Measurements from ENCODE around the gene COPE.

Gene COPE

GRCh38 chr19:18948075-18948975, 29.1 kb upstream of the COPE start:
- DNase-seq (ENCODE audit: insufficient read length, low spot score) (no peak), FAIRE-seq (no peak)
- no peak for TF ChIP-seq POLR2A (IDR thresholded peaks at IDR 0.05; ENCODE audit: low read depth, low read length)

GRCh38 chr19:18946918-18947317, 27.7 kb upstream of the COPE start:
- DNase-seq (ENCODE audit: insufficient read length, low spot score) (no peak), FAIRE-seq (no peak)
- TF ChIP-seq POLR2A (IDR thresholded peaks at IDR 0.05; ENCODE audit: low read depth, low read length): no peak

GRCh38 chr19:18946335-18946734, 27.1 kb upstream of the COPE start:
- no peak for TF ChIP-seq POLR2A (IDR thresholded peaks at IDR 0.05; ENCODE audit: low read depth, low read length)
- FAIRE-seq: no peak

DNA sequence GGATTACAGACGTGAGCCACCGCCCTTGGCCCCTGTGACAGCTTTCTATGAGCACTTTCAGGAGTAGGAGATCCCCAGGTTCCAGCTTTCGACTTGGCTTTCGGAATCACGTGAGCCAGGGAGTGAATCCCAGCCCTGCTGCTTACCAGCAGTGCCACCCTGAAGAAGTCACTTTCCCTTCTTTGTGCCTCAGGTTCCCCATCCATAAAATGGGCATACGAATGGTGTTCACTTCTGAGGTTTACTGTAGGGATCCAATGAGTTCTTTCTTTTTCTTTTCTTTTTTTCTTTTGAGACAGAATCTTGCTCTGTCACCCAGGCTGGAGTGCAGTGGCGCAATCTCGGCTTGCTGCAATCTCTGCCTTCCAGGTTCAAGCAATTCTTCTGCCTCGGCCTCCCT, 26.1 kb upstream of the COPE start:
- DNase-seq (ENCODE audit: insufficient read length, low spot score) (no peak), FAIRE-seq (no peak)
- TF ChIP-seq POLR2A (IDR thresholded peaks at IDR 0.05; ENCODE audit: low read depth, low read length): no peak

More at GRCh38 chr19:18946335-18946734, 27.1 kb upstream of the COPE start:
- no peak for DNase-seq (ENCODE audit: insufficient read length, low spot score)

DNA sequence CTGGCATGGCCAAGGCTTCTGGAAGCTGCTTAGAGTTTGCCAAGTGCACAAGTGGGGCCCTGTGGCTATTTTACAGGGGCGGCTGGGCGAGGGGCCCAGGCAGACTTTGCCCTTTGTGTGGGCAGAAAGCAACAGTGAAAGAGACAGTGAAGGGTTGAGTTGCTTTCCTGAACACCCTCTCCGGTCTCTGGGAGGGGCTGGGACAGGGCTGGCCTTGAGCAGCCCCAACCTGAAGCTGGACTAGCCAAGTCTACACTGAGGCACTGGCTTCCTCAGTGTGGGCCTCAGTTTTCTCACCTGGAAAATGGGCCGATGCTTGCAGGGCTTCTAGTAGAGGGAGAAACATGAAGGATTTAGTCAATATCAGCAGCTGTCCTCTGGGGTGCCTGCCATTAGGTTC, 24.3 kb upstream of the COPE start:
- FAIRE-seq: no peak
- DNase-seq (ENCODE audit: insufficient read length, low spot score): no peak
- TF ChIP-seq POLR2A (IDR thresholded peaks at IDR 0.05; ENCODE audit: low read depth, low read length): no peak

DNA sequence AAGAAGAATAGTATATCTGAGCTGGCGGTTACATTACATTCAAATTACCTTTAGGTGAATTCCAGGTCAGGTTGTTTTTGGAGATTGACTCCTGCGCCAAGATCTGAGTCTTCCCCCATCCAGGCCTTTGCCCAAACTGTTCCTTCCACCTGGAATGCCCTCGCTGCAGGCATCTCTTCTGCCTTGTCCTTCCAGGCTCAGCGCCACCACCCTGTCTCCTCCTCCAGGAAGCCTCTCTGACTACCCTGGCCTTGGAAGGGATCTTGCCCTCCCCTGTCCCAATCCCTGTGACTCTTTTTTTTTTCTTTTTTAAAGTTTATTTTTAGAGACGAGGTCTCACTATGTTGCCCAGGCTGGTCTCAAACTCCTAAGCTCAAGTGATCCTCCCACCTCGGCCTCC, 23.5 kb upstream of the COPE start:
- TF ChIP-seq POLR2A (IDR thresholded peaks at IDR 0.05; ENCODE audit: low read depth, low read length): no peak
- FAIRE-seq (no peak), DNase-seq (ENCODE audit: insufficient read length, low spot score) (no peak)

DNA sequence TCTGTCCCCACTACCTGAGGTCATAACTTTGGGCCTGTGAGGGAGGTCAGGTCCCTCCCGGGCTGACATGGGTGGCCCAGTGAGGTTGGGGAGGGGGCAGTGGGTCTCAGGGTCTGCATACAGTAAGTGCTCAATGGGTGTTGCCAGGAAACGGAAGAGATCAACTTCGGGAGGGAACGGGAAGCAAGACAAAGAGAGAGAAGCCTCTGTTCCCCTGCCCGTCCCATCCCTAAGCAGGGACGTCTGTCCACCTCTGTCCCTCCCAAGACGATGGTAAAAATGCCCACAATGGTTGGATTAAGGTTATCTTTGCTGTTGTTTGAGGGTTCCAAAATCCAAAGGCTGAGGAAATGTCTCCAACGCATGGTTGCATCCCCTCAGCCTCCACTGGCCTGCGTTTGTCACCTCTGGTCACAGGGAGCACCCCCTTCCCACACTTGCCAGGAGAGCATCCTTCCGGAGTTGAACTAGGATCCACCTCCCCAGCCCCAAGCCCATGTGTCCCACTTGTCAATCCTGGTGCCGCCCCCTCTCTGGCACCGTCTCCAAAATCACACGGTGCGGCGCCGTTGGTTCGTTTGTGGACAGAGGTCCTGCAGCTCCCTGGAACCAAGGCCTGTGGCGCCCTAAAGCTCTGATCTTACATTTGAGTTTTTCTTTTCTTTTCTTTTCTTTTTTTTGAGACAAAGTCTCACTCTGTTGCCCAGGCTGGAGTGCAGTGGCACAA, 22.6 kb upstream of the COPE start:
- no peak for DNase-seq (ENCODE audit: insufficient read length, low spot score)
- FAIRE-seq: no peak
- TF ChIP-seq POLR2A (IDR thresholded peaks at IDR 0.05; ENCODE audit: low read depth, low read length): no peak

DNA sequence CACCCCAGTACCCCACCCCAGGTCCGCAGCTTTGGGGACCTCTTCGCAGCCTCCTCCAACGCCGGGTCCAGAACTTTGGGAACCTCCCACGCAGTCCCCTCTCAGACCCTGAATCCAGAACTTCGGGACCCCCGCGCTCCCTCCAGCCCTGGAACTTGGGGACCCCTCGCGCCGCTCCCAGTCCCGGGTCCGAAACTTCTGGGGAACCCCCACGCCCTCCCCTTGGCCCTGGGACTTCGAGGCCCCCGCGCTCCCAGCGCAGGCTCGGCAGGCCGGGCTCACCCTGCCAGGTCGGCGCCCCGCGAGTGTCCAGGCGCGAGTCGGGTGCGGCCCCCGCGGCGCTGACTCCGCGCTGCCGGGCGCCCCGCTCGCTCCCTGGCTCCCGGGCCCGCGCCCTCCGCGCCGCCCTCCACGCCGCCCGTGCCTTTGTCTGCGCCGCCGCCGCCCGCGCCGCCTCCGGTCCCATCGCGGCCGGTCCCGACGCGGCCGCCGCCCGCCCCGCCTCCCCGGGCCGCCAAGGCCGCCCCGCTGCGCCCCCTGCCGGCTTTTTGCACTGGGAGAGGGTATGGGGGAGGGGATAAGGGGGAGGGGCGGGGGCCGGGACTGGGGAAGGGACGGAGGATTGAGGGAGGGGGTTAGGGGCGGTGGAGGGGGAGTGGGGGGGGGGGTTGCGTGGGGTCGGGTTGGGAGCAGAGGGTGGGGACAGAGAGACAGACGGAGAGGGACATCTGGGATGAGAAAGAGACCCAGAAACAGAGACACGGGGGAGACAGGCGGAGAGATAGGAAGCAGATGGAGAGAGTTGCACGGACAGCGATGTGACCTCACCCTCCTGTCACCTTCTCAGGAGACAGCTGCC, 21.8 kb upstream of the COPE start, which contains the start of gene HOMER3:
Gene HOMER3, minus strand, starts transcription at position 449 of the 859 bp plus-strand sequence. CDS start 2,235 bp downstream, outside the sequence.
- FAIRE-seq: no peak
- peak; percentile 55; the same call in 1 of the 2 replicates for TF ChIP-seq POLR2A (IDR thresholded peaks at IDR 0.05; ENCODE audit: low read depth, low read length)

DNA sequence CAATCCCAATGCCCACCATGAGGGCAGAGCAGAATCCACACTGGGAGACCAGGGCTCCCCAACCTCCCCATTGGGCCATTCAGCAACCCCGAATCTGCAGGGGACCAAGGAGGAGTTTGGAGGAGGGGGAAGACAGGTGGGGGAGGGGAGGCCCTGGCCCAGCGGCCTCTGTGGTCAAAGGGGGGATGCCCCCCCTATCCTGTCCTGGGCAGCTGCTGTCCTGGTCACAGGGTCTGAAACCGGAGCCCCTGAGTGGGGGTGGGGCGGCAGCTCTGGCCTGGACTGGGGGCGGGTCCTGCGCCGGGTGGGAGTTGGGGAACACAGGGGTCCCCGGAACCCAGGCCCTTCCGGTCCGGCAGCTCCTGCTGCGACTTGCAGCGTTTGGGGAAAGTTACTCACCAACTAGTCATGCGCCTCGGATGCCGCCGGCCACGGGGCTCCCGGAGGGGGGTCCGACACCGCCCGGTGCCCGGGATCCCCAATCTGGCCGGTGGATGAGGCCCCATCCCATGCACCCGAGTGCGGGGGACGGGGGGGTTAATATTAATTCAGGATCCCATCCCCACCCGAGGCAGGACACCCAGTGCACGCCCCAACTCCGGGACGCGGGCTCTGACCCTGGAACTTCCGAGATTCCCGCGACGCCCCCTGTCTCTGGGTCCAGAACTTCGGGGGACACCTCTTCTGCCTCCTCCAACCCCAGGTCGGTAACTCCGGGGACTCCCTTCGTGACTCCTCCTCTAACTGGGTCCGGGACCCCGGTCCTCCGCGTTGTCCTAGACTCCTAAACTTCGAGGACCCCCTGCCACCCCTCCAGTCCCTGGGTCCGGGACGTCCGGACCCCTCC, 21.0 kb upstream of the COPE start:
- FAIRE-seq (no peak), DNase-seq (ENCODE audit: insufficient read length, low spot score) (peak; percentile 88)
- no peak for TF ChIP-seq POLR2A (IDR thresholded peaks at IDR 0.05; ENCODE audit: low read depth, low read length)

More for the DNA sequence above, 21.8 kb upstream of the COPE start, which contains the start of gene HOMER3:
- no peak for DNase-seq (ENCODE audit: insufficient read length, low spot score)

GRCh38 chr19:18939163-18939562, 20.0 kb upstream of the COPE start:
- FAIRE-seq (no peak), DNase-seq (ENCODE audit: insufficient read length, low spot score) (no peak)
- TF ChIP-seq POLR2A (IDR thresholded peaks at IDR 0.05; ENCODE audit: low read depth, low read length): no peak

- FAIRE-seq (no peak), DNase-seq (ENCODE audit: insufficient read length, low spot score) (no peak)
- no peak for TF ChIP-seq POLR2A (IDR thresholded peaks at IDR 0.05; ENCODE audit: low read depth, low read length)
Observed at GRCh38 chr19:18933297-18933696, 14.1 kb upstream of the COPE start.

GRCh38 chr19:18932216-18932841, 13.1 kb upstream of the COPE start:
- no peak for FAIRE-seq
- TF ChIP-seq POLR2A (IDR thresholded peaks at IDR 0.05; ENCODE audit: low read depth, low read length): no peak
- no peak for DNase-seq (ENCODE audit: insufficient read length, low spot score)

All from H54 (cell line).